ENCODE measurements around the gene ZNF91. TPM values are rescaled to one million over a fixed set of nuclear protein-coding genes. Genes with fewer than 3 reads are reported as not detected.
"Not testable (repeated sequence)": the region's sequence is repeated elsewhere in the genome, so short reads cannot be mapped to it uniquely, and the experiment has no call there.

Gene ZNF91
- polyA plus RNA-seq, 1 donor from 2014 or later = 77.8 TPM

GRCh38 chr19:23321953-23322549 is 73.2 kb downstream of the ZNF91 start:
- no peaks in the 10 kb centered on the region for H3K9me2 ChIP-seq (ENCODE audit: insufficient read depth, low read length)
- no peak overlapping the region for H3K9ac ChIP-seq (ENCODE audit: low read length)
- no peak overlapping the region for H3K4me2 ChIP-seq (ENCODE audit: low read length)
- H3K4me3 ChIP-seq (ENCODE audit: low read length) = no peak overlapping the region
- no peak overlapping the region for H3K27ac ChIP-seq (ENCODE audit: low read length)
- no peaks in the 10 kb centered on the region for H3K27me3 ChIP-seq (ENCODE audit: insufficient read depth, low read depth, low read length)
- H3K79me2 ChIP-seq (replicated peaks; ENCODE audit: insufficient read depth, low read length) = no peaks in the 10 kb centered on the region
- peaks cover 3% of the 10 kb centered on the region for H3K36me3 ChIP-seq (ENCODE audit: insufficient read depth, low read length)
- no peaks in the 10 kb centered on the region for H4K20me1 ChIP-seq (ENCODE audit: insufficient read depth)
- no peak overlapping the region for H2AFZ ChIP-seq (ENCODE audit: low read depth, low read length)
- H3K9me3 ChIP-seq (ENCODE audit: low read length) = peaks cover 6% of the 10 kb centered on the region
- TF ChIP-seq TAF1 (IDR thresholded peaks at IDR 0.05; ENCODE audit: low read depth) (no peak), EP300 (conservative IDR thresholded peaks at IDR 0.05; ENCODE audit: poor library complexity, severe bottlenecking) (no peak), POLR2AphosphoS5 (IDR thresholded peaks at IDR 0.05) (no peak), MXI1 (conservative IDR thresholded peaks at IDR 0.05; ENCODE audit: poor library complexity, severe bottlenecking) (no peak), REST (IDR thresholded peaks at IDR 0.05; ENCODE audit: borderline replicate concordance) (no peak), EZH2 (IDR thresholded peaks at IDR 0.05; ENCODE audit: borderline replicate concordance, insufficient read depth, low read length, poor library complexity, severe bottlenecking) (no peak), RAD21 (conservative IDR thresholded peaks at IDR 0.05) (no peak), SMC3 (conservative IDR thresholded peaks at IDR 0.05; ENCODE audit: poor library complexity) (no peak), CTCF (IDR thresholded peaks at IDR 0.05; ENCODE audit: poor library complexity, severe bottlenecking) (no peak)
- H3F3A ChIP-seq (ENCODE audit: insufficient read depth, low read length, poor library complexity, severe bottlenecking) = no peaks in the 10 kb centered on the region

GRCh38 chr19:23321403-23321802 is 73.9 kb downstream of the ZNF91 start:
- H3K4me3 ChIP-seq (ENCODE audit: low read length); H3K36me3 ChIP-seq (ENCODE audit: insufficient read depth, low read length); H3K9me3 ChIP-seq (ENCODE audit: low read length); H3K27ac ChIP-seq (ENCODE audit: low read length); H3K27me3 ChIP-seq (ENCODE audit: insufficient read depth, low read depth, low read length); H3K9me2 ChIP-seq (ENCODE audit: insufficient read depth, low read length); H3K9ac ChIP-seq (ENCODE audit: low read length); H3F3A ChIP-seq (ENCODE audit: insufficient read depth, low read length, poor library complexity, severe bottlenecking); H4K20me1 ChIP-seq (ENCODE audit: insufficient read depth); H3K79me2 ChIP-seq (replicated peaks; ENCODE audit: insufficient read depth, low read length); H2AFZ ChIP-seq (ENCODE audit: low read depth, low read length); H3K4me2 ChIP-seq (ENCODE audit: low read length): not testable (repeated sequence)

GRCh38 chr19:23319571-23319970 is 75.7 kb downstream of the ZNF91 start:
- not testable (repeated sequence) for H2AFZ ChIP-seq (ENCODE audit: low read depth, low read length); H3K36me3 ChIP-seq (ENCODE audit: insufficient read depth, low read length); H3K4me2 ChIP-seq (ENCODE audit: low read length); H3K9ac ChIP-seq (ENCODE audit: low read length); H3K27ac ChIP-seq (ENCODE audit: low read length); H3K4me3 ChIP-seq (ENCODE audit: low read length); H3K27me3 ChIP-seq (ENCODE audit: insufficient read depth, low read depth, low read length); H3K9me2 ChIP-seq (ENCODE audit: insufficient read depth, low read length); H4K20me1 ChIP-seq (ENCODE audit: insufficient read depth); H3K79me2 ChIP-seq (replicated peaks; ENCODE audit: insufficient read depth, low read length); H3F3A ChIP-seq (ENCODE audit: insufficient read depth, low read length, poor library complexity, severe bottlenecking); H3K9me3 ChIP-seq (ENCODE audit: low read length)

- H3K4me3 ChIP-seq (ENCODE audit: low read length); H4K20me1 ChIP-seq (ENCODE audit: insufficient read depth); H2AFZ ChIP-seq (ENCODE audit: low read depth, low read length); H3K9ac ChIP-seq (ENCODE audit: low read length); H3K27ac ChIP-seq (ENCODE audit: low read length); H3K9me2 ChIP-seq (ENCODE audit: insufficient read depth, low read length); H3F3A ChIP-seq (ENCODE audit: insufficient read depth, low read length, poor library complexity, severe bottlenecking); H3K9me3 ChIP-seq (ENCODE audit: low read length); H3K36me3 ChIP-seq (ENCODE audit: insufficient read depth, low read length); H3K27me3 ChIP-seq (ENCODE audit: insufficient read depth, low read depth, low read length); H3K79me2 ChIP-seq (replicated peaks; ENCODE audit: insufficient read depth, low read length); H3K4me2 ChIP-seq (ENCODE audit: low read length): not testable (repeated sequence)
These were observed 76.3 kb downstream of the ZNF91 start for GRCh38 chr19:23318941-23319340.
